Fibroblast of peridontal ligament (primary cell): ENCODE measurements around the gene HFE.
"Not testable (repeated sequence)": the region's sequence is repeated elsewhere in the genome, so short reads cannot be mapped to it uniquely, and the experiment has no call there.

ENCODE experiments used
- DNase-seq: peaks from one replicate; pipeline ENCODE4 v3.0.0-alpha.2; 2010; ENCODE audit errors: extremely low read depth

Gene HFE

DNA sequence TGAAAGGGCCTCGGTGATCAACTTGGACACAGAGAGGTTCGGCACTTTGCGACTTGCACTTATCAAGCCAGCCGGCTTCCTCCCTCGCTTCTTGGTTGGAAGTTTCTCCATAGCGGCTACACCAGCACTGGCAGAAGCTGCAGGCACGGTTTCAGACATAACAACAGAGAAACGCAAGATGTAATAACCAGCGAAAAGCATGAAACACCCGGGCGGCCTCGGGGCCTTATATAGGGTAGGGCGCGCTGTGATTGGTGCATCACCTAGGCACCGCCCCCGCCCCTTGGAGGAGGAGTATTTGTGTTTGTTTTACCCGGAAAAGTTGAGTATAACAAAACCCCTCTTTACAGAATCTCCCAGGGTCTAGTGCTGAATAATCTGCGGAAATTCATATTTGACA is 20.7 kb downstream of the HFE start:
- DNase-seq = no peak

DNA sequence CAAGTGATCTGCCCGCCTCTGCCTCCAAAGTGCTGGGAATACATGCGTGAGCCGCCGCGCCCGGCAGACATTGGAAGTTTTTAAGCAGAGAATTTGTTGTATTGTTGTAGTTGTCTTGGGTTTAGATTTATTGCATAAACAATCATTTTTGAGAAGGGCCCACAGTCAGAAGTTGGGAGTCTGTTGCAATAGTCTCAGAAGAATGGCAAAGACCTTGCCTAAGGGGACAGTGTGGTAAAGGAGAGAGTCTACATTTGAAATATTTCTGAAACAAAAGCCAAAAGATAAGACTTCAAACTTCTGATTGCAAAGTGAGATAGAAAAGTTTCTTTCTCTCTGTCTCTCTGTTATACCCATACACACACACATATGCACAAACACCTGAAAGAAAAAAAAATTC is 22.5 kb downstream of the HFE start:
- no peak for DNase-seq

DNA sequence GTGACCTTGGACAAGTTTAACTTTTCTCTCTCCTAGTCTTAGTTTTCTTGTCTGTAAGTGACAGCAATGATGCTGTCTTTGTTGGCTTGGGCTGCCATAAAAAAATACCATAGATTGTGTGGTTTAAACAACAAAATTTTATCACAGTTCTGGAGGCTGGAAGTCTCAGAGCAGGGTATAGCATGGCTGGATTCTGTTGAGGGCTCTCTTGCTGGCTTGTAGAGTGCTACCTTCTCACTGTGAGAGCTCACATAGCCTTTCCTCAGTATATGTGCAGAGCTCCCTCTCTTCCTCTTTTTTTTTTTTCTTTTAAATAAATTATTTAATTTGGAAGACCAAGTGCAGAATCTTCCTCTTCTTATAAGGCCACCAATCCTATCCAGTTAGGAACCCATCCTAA is 26.3 kb downstream of the HFE start:
- DNase-seq = no peak

DNA sequence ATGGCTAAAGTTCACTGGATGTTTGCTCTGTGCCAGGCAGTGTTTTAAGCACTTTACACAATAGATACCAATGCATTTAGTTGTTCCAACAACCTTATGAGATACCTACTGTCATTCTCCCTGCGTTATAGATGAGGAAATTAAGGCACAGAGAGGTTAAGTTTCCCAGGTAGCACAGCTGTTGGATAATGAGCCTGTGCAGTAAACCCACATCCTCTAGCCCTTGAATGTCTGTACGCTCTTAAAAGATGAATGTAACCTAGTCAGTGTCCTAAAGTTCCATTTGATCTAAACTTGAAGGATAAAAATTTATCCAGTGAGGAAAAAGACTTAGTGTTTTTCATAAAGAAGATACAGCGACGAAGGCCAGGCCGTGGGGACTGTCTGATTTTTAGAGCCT is 28.0 kb downstream of the HFE start:
- no peak for DNase-seq

DNA sequence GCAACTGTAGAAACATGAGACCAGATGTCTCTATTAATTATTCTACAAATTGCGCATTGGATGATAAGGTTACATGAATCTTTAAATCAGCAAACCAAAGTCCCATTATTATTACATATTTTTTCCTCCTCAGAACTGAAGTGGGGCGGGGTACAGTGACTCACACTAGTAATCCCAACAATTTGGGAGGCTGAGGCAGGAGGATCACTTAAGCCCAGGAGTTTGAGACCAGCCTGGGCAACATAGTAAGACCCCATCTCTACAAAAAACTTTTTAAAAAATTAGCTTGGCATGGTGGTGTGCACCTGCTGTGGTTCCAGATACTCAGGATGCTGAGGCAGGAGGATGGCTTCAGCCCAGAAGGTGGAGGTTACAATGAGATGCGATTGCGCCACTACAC is 29.0 kb downstream of the HFE start:
- DNase-seq = no peak

DNA sequence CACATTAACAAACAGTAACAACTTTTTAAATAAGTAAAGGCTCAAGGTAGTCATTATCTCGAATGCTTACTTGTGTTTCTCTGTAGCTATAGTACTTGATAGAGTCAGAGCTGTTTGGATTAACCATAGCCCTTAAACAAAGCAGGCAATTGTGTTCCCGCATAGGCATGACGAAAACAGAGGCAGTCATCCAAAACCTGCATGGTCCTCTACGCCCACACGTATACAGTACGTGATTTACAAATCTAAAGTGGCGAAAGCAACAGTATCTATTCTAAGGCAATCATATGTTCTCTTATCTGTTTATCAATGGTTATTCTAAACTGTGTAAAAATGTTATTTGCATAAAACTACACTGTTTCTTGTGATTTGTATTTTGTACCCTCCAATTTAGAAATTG is 31.8 kb downstream of the HFE start:
- DNase-seq = peak; percentile 27

DNA sequence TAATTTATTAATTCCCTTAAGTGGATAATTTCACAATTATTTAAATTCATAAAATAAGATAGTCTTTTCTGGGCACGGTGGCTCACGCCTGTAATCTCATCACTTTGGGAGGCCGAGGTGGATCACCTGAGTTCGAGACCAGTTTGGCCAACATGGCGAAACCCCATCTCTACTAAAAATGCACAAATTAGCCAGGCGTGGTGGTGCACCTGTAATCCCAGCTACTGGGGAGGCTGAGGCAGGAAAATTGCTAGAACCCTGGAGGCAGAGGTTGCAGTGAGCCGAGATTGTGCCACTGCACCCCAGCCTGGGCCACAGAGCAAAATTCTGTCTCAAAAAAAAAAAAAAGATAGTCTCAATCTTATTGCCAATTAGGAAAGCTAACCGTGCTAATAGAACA is 32.9 kb downstream of the HFE start:
- not testable (repeated sequence) for DNase-seq

DNA sequence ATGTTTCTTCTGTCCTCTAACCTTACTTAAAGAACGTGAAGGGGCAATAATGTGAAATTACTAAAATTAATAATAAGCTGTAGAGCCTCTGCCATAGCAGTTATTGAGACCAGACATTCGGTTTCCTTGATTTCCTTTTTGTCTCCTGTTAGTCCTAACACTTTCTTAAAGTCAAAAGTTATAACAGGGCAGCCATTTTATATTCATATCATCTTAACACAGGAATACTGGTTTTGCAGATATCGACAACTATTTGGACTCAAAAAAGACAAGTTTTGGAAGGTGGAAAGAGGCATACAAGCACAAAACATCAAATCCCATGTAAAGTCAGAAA is 33.5 kb downstream of the HFE start:
- no peak for DNase-seq

DNA sequence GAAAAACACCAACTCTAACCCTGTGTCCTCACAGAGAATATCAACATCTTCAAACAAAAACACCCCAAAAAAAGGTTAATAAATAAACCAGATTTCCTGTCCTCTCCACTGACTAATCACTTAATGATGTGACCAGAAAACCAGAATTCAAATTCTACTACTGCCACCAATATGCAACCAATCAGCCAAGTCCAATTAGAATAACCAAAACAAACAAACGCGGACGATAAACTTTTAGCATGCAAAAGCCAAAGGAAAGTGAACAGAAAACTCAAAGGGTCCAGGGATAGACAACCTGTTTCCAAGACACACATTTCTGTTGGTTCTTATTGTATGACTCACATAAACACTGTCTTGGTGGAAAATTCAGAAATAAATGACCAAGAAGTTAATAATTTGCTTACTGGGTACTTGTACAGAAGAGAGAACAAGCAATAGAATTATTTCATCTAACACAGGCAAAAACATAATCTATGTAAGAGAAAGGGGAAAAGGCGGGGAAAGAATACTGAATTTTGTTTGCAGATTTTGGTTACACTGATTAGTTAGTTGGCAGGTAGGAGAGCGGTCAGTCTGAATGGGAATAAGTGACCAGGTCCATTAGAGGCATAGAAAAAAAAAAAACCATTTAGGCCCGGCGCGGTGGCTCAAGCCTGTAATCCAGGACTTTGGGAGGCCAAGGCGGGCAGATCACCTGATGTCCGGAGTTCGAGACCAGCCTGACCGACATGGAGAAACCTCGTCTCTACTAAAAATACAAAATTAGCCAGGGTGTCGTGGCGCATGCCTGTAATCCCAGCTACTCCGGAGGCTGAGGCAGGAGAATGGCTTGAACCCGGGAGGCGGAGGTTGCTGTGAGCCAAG is 34.1 kb downstream of the HFE start:
- DNase-seq = no peak

DNA sequence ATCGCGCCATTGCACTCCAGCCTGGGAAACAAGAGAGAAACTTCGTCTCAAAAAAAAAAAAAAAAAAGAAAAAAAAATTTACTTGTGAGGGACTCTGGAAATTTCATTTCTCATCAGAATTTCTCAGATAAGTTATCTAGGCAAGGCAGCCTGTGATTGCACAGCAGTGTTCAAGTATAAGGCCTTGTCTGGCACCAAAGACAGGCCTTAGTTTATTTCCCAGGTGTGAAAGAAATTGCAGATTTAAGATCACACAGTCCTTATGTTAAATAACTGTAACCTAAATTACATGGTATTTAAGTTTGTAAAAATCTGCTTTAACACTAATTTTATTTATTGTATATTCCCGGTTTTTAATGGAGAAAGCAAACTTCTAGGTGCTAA is 34.8 kb downstream of the HFE start:
- no peak for DNase-seq

DNA sequence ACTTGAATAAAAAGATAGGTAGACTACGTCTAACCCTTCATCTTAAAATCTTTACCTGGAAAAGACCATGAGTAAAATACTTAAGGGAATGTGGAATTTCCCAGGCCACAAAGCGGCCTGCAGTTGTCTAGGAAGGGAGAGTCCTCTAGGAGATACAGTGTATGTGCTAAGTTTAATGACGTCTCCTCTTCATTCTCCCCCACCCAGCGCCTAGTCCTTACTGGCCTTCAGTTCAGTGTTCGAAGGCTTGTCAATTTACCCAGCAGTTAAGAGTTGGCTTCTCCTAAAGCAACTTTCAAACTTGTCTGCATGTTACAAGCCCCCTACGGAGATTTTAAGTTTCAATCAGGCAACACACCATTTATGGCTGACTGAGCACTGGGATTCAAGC is 35.2 kb downstream of the HFE start:
- no peak for DNase-seq

DNA sequence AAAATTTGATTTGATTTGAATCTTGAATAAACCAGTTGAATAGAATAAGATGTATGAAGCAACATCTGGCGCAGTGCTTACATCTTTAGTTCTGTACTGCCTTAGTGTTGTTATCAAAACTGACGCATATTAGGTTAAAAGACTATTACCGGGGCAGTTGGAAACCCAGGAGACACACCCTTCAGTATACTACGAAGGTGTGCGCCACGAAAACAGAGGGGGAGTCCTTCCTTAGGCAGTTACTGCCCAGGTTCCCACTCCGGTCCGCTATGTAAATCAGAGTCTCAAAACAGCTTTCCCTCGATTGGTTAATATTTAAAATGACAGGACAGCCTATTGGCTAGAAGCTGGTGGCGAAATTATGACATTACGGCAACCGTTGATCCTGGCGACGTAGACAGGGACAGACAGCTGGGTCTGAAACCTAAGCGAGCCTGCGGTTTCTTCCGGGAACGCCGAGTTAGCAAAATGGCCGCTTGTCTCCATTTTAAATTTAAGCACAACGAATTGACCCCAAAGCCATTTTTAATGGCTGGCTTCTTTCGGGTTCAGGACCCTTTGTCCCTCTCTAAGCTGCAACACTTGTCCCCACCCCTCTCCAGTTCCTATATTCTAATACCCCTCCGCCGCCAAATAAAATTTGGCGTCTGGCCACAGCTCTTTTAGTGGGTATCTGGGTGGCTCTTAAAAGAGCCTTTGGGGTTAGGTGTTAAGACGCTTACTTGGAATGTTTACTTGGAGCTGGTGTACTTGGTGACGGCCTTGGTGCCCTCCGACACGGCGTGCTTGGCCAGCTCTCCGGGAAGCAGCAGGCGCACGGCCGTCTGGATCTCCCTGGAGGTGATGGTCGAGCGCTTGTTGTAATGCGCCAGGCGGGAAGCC is 35.8 kb downstream of the HFE start:
- DNase-seq = peak; percentile 98

DNA sequence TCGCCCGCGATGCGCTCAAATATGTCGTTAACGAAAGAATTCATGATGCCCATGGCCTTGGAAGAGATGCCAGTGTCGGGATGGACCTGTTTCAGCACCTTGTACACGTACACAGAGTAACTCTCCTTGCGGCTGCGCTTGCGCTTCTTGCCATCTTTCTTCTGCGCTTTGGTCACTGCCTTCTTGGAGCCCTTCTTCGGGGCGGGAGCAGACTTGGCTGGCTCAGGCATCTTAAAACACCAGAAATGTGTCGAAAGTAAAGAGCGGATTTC is 36.4 kb downstream of the HFE start:
- no peak for DNase-seq

DNA sequence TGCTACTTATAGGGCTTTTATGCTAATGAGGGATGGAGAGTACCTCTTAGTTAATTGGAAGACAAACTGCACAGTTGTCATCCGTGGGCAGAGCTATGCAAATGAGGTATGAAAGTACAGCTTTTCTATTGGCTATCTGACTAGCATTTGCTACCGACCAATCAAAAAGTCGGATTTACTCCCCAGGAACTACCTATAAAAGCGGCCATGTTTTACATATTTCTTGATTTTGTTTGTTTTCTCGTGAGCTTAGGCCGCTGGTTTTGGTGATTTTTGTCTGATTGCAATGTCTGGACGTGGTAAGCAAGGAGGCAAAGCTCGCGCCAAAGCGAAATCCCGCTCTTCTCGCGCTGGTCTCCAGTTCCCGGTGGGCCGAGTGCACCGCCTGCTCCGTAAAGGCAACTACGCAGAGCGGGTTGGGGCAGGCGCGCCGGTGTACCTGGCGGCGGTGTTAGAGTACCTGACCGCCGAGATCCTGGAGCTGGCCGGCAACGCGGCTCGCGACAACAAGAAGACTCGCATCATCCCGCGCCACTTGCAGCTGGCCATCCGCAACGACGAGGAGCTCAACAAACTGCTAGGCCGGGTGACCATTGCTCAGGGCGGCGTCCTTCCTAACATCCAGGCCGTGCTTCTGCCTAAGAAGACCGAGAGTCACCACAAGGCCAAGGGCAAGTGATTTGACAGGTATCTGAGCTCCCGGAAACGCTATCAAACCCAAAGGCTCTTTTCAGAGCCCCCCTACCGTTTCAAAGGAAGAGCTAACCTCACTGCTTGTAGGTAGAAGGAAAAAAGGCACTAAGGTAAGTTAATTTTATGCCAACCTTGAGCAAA is 36.9 kb downstream of the HFE start:
- peak; percentile 100 for DNase-seq

DNA sequence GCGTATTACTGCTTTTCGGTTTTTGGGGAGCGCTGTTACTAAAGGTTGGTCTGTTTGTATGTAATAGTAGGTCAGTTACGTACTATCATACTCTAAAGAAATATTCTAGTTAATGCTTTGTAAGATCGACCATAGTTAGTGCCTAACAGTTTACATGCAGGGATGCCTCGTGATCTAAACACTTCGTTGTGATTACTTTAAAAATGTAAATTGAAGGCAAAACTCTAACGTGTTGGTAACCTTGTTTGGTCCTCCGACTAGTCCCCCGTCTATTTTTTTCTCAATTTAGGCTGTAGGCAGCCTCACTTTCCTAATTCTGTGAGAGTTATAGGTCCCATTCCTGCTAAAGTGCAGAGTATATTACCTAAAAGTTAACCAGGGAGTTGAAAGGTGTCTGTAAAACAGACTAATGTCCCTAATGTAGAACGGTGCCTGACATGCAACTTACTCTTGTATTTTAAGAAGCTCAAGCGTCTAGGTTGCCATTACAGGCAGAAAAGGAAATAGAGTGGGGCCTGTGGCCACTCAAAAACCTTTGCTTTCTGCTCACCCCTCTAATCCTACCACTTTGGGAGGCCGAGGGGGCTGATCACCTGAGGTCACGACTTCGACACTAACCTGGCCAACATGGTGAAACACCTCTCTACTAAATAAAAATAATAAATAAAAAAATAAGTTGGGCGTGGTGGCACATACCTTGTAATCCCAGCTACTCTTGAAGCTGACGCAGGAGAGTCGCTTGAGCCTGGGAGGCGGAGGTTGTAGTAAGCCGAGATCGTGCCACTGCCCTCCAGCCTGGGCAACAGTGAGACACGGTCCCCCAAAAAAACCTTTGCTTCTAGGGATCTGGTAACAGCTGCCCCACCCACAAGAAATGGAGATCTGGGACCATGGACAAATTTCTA is 37.8 kb downstream of the HFE start:
- DNase-seq = peak; percentile 26

DNA sequence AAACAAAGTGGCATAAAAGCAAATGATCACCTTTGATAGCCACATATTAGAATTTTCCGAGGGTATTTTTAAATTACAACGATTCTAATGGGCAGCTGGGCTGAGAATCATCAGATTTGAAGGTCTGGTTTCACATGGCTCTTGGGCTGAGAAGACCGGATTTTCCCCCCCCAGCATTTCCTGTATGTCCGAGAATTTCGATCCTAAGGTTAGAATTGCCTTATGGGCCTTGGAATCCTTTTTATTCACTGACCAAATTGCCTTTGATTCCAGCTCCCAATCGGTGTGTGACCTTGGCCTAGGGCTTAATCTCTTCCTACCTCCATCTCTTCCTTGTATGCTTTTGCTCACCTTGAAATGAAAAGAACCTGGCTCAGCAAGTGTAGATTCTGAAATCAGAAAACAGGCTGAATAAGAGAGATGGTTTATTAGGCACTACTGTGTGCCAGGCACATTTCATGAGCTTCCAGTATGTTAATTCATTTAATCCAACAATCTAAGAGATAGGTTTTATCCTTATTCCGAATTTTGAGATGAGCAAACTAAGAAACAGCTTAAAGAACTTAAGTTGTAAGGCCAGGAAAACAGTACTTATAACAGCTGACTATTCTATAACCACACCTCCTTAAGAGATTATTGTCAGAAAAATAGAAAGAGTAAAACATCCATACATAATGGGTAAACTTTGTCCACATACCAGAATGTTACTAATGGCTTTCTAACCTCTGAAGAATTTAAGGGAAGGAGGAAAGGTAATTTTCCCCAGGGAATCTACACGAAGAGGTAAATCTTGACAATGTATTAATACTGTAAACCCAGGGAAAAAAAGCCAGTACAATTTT is 39.4 kb downstream of the HFE start:
- DNase-seq = no peak

DNA sequence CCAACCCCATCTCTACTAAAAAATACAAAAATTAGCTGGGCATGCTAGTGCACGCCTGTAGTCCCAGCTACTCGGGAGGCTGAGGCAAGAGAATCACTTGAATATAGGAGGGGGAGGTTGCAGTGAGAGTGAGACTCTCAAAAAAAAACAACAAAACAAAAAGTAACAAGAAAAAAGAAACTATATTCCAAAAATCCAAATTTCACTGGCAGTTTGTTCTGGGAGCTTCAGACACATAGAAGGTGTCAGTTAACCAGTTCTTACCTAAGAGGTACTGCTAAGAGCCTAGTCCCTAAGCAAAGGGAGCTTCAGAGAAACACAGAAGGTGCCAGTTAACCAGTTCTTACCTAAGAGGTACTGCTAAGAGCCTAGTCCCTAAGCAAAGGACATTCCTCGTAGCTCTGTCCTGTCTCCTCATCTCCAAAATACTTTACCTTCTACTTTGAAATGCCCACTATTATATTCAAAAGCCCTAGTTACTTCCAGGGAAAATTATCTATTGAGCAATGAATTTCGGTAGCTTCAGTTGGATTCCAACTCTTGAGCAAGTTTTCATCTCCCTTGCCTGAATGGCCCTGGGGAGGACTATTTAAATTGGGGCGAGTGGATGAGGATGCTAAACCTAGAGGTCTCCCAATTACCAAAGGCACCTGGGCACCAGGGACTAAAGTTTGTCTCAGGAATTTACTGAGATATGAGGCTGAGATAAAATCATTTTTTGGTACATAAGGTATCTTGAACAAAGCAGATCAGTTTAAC is 41.0 kb downstream of the HFE start:
- no peak for DNase-seq

DNA sequence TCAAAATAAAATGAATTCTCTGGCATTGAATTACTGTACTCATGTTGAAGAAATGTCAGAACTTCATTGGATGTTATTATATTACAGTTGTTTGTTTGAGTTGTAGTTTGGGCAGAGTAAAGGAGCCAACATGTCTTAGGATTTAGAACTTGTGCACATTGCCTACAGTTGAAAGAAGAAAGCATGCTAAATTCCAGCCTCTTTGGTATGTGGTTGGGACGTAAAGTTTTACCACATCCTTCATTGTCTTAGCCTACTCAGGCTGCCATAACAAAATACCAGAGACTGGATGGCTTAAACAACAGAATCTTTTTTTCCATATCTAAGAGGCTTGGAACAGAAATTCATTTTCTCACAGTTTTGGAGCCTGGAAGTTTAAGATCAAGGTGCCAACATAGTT is 42.4 kb downstream of the HFE start:
- peak; percentile 74 for DNase-seq

DNA sequence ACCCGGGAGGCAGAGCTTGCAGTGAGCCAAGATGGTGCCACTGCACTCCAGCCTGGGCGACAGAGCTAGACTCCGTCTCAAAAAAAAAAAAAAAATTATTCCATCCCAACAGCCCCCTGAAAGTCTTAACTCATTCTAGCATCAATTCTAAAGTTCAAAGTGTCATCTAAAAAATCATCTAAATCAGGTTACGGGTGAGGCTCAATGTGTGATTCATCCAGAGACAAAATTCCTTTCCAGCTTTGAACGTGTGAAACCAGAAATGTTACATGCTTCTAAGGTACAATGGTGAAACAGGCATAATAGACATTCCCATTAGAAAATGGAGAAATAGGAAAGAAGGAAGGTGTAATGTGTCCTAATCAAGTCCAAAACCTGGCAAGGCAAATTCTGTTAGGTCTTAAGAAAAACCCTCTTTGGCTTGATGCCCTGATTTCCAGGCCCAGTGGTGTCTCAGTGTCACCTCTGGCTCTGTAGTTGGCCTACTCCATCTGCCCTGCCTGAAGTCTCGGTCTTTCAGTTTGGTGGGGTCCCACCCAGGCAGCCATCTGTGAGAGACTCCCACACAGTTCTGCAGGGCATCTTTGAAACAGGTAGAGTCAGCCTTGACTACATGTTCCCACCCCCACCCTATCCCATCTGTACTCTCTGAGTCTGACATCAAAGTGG is 43.5 kb downstream of the HFE start:
- no peak for DNase-seq
